ENCODE data around the gene THAP6. TPM values are rescaled to one million over a fixed set of nuclear protein-coding genes. Genes with fewer than 3 reads are reported as not detected.
"Not testable (repeated sequence)": the region's sequence is repeated elsewhere in the genome, so short reads cannot be mapped to it uniquely, and the experiment has no call there.

The THAP6 gene
- total RNA-seq, 4 donors from 2014 or later = 24.5 to 71.8 (median 28.1) TPM

GRCh38 chr4:75499900-75500299 lies 14.4 kb upstream of the THAP6 start:
- DNase-seq = no peak
- Histone ChIP-seq H3K4me3 (no peak overlapping the region), H3K4me1 (no peaks in the 10 kb centered on the region), H3K9me3 (no peaks in the 10 kb centered on the region), H3K27me3 (no peaks in the 10 kb centered on the region), H3K27ac (no peak overlapping the region), H3K36me3 (peaks cover 0 to 54% (median 0%) of the 10 kb centered on the region in 3 donors)
- no peak for TF ChIP-seq POLR2A (IDR thresholded peaks at IDR 0.05)
- TF ChIP-seq, protein P1, sequence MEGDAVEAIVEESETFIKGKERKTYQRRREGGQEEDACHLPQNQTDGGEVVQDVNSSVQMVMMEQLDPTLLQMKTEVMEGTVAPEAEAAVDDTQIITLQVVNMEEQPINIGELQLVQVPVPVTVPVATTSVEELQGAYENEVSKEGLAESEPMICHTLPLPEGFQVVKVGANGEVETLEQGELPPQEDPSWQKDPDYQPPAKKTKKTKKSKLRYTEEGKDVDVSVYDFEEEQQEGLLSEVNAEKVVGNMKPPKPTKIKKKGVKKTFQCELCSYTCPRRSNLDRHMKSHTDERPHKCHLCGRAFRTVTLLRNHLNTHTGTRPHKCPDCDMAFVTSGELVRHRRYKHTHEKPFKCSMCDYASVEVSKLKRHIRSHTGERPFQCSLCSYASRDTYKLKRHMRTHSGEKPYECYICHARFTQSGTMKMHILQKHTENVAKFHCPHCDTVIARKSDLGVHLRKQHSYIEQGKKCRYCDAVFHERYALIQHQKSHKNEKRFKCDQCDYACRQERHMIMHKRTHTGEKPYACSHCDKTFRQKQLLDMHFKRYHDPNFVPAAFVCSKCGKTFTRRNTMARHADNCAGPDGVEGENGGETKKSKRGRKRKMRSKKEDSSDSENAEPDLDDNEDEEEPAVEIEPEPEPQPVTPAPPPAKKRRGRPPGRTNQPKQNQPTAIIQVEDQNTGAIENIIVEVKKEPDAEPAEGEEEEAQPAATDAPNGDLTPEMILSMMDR (IDR thresholded peaks at IDR 0.05) = no peak

DNA sequence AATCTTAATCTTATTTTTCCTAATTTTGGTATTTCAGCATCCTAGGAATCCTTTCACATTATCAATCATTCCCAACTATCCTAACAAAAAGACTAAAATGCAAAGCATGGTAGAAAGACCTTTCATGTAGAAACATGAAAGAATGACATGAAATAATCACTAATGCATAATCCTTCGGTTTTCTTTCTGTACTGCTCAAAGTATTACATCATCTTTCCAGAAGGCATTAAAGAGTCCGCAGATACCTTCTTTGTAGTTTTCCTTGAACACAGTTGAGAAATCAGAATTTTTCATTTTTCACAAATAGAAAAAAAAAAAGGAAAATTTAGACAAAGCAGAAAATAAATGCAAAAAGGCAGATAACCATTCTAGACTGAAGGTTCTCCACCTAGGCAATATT lies 11.6 kb upstream of the THAP6 start:
- H3K27me3 ChIP-seq = no peaks in the 10 kb centered on the region
- H3K27ac ChIP-seq = no peak overlapping the region
- H3K36me3 ChIP-seq = peaks cover 0 to 53% (median 0%) of the 10 kb centered on the region in 3 donors
- TF ChIP-seq POLR2A (IDR thresholded peaks at IDR 0.05) = no peak
- TF ChIP-seq, protein P1 (IDR thresholded peaks at IDR 0.05) = no peak
- no peaks in the 10 kb centered on the region for H3K9me3 ChIP-seq
- no peak overlapping the region for H3K4me3 ChIP-seq
- no peaks in the 10 kb centered on the region for H3K4me1 ChIP-seq
- DNase-seq = no peak

- no peaks in the 10 kb centered on the region for H3K27me3 ChIP-seq
- H3K27ac ChIP-seq = no peak overlapping the region
- H3K36me3 ChIP-seq = peaks cover 0 to 40% (median 0%) of the 10 kb centered on the region in 3 donors
- no peaks in the 10 kb centered on the region for H3K4me1 ChIP-seq
- TF ChIP-seq POLR2A (IDR thresholded peaks at IDR 0.05) = no peak
- TF ChIP-seq, protein P1 (IDR thresholded peaks at IDR 0.05) = no peak
- no peaks in the 10 kb centered on the region for H3K9me3 ChIP-seq
- no peak overlapping the region for H3K4me3 ChIP-seq
- no peak for DNase-seq
Observed at GRCh38 chr4:75505630-75506029, 8.6 kb upstream of the THAP6 start.

DNA sequence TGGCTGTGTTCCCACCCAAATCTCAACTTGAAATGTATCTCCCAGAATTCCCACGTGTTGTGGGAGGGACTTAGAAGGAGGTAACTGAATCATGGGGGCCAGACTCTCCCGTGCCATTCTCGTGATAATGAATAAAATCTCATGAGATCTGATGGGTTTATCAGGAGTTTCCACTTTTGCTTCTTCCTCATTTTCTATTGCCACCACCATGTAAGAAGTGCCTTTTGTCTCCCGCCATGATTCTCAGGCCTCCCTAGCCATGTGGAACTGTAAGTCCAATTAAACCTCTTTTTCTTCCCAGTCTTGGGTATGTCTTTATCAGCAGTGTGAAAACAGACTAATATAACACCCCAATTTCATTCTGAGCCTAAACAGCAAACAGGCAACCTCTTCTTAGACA lies 4.7 kb upstream of the THAP6 start:
- not testable (repeated sequence) for H3K9me3 ChIP-seq, H3K4me3 ChIP-seq, DNase-seq, H3K36me3 ChIP-seq, H3K27me3 ChIP-seq, H3K27ac ChIP-seq
- peaks cover 0 to 19% (median 2%) of the 10 kb centered on the region in 4 donors for H3K4me1 ChIP-seq

DNA sequence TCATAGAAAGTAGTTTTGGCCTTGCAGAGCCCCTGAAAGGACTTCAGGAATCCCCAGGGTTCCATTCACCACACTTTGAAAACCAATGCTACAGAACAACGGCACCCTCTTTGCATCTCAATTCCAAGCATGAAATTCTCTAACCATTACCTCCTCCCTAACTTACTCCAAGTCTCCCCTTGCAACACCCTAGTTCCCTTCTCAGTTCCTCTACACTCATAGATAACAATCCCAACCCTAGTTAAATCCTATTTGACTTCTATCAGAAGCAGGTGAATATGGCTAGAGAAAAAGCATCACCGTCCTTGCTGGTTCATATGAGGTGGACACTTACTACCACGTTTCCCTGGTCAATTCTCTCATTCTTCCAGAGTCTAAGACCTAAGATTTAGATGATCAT lies 2.4 kb upstream of the THAP6 start:
- Histone ChIP-seq H3K4me1 (peaks cover 0 to 33% (median 4%) of the 10 kb centered on the region in 4 donors), H3K4me3 (peak overlapping the region in 1 of 4 donors; percentile 63)

DNA sequence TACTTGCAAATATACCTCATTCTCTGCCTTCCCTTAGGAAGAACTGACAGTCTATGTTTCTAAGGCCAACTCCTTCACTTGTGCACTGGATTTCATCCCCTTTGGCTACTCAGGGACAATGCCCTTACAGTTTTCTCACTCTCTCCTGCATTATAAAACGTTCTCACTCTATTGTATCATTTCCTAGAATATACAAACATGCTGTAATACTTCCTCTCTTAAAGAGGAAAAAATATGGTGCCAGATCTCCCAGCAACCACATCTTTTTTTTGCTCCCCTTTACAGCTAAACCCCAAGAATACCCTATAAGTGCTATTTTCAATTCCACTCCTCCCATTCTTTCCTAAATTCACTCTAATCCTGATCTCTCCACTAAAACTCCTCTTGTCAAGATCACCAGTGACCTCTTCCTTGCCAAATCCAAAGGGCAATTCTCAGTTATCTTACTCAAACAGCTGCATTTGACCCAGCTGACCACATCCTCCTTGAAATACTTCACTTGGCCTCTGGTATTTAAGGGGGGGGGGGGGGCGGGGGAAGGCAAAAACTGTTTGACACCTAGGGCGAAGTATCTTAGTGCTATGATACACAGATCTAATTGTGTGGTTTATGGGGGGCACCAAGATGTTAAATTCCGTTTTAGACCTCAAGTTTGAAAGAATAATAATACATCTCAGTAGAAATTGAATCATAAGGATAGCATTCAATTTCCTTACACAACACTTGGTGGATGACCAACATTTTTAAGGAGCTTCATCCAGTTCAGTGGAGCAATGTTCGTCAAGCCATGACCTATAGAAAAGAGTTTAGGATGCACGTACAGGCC lies 1.7 kb upstream of the THAP6 start:
- no peak for DNase-seq
- peaks cover 0 to 33% (median 4%) of the 10 kb centered on the region in 4 donors for H3K4me1 ChIP-seq
- TF ChIP-seq, protein P1 (IDR thresholded peaks at IDR 0.05) = no peak
- TF ChIP-seq POLR2A (IDR thresholded peaks at IDR 0.05) = no peak
- H3K9me3 ChIP-seq = no peaks in the 10 kb centered on the region
- peak overlapping the region; percentile 63 to 85 (median 71) for H3K4me3 ChIP-seq
- peak overlapping the region in 3 of 4 donors; percentile 47 to 98 (median 93) for H3K27ac ChIP-seq
- no peaks in the 10 kb centered on the region for H3K27me3 ChIP-seq
- H3K36me3 ChIP-seq = peaks cover 0 to 10% (median 0%) of the 10 kb centered on the region in 3 donors

More for the DNA sequence above, 2.4 kb upstream of the THAP6 start:
- Histone ChIP-seq H3K27ac (peak overlapping the region in 3 of 4 donors; percentile 8 to 98 (median 93)), H3K27me3 (no peaks in the 10 kb centered on the region), H3K36me3 (peaks cover 0 to 3% (median 0%) of the 10 kb centered on the region in 3 donors), H3K9me3 (no peaks in the 10 kb centered on the region)
- no peak for TF ChIP-seq POLR2A (IDR thresholded peaks at IDR 0.05)
- TF ChIP-seq, protein P1 (IDR thresholded peaks at IDR 0.05) = no peak
- no peak for DNase-seq
